OCI-LY7 (cell line): Measurements from ENCODE around the gene MYL4.

Source experiments
- EZH2phosphoT487 ChIP-seq: fragments of 200-600 bp; sonication (generic); IDR thresholded peaks from 2 replicates; pipeline ENCODE4 v1.6.1; 2018; ENCODE audit warnings: low read depth, borderline replicate concordance, mild to moderate bottlenecking, mixed run types, antibody characterized with exemption, low read length, moderate library complexity, mixed read lengths
- TF ChIP-seq, protein P1 (sequence below): fragments of 200-600 bp; sonication (generic); conservative IDR thresholded peaks from 2 replicates; pipeline ENCODE4 v1.5.1; 2014; ENCODE audit warnings: mild to moderate bottlenecking, antibody characterized with exemption, low read length, moderate library complexity, mixed read lengths

DNA sequence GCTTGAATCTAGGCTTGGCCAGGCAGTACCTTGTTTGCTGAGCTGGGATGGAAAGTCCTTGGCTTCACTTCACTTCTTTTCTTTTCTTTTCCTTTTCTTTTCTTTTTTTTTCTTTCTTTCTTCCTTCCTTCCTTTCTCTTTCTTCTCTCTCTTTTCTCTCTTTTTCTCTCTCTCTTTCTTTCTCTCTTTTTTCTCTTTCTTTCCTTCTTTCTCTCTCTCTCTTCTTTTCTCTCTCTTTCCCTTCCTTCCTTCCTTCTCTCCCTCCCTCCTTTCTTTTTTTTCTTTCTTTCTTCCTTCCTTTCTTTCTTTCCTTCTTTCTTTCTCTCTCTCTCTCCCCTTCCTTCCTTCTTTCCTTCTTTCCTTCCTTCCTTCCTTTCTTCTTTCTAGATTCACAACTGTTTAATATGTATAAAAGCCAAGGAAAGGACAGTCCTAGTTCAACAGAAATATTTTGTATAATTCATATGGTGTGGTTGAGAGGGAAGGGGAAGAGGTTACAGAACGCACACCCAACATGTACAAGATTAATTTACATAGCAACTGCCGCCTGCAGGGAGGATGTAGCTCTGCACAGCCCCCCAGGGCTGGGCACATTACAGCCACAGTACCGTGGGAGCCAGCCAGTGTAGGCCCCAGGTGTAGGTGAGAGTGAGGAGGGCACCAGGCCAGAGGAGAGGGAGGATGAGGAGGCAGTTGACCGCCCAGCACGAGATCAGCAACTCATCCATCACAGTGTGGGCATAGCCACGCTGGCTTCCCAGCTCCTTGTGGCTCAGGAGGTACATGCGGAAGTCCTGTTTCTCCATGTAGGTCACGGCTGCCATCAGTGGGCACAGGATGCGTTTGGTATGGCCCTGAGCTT lies 34.8 kb downstream of the MYL4 start:
- TF ChIP-seq, protein P1, sequence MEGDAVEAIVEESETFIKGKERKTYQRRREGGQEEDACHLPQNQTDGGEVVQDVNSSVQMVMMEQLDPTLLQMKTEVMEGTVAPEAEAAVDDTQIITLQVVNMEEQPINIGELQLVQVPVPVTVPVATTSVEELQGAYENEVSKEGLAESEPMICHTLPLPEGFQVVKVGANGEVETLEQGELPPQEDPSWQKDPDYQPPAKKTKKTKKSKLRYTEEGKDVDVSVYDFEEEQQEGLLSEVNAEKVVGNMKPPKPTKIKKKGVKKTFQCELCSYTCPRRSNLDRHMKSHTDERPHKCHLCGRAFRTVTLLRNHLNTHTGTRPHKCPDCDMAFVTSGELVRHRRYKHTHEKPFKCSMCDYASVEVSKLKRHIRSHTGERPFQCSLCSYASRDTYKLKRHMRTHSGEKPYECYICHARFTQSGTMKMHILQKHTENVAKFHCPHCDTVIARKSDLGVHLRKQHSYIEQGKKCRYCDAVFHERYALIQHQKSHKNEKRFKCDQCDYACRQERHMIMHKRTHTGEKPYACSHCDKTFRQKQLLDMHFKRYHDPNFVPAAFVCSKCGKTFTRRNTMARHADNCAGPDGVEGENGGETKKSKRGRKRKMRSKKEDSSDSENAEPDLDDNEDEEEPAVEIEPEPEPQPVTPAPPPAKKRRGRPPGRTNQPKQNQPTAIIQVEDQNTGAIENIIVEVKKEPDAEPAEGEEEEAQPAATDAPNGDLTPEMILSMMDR = peak; percentile 34; the same call in 1 of the 2 replicates
- no peak for TF ChIP-seq EZH2phosphoT487
